GM18498 (cell line): ENCODE measurements around the gene FAM124A.
A peak's percentile ranks its signal among the peaks of the same experiment; 100 is the strongest.

Experiments used
- ATAC-seq: cut with Tn5 transposase; IDR thresholded peaks from one replicate; pipeline ENCODE4 v1.9.1; 2021; ENCODE audit warnings: mild to moderate bottlenecking, moderate library complexity; ENCODE audit not compliant: unreplicated experiment

FAM124A gene

GRCh38 chr13:51222037-51222685, at the start of gene FAM124A:
Gene FAM124A (plus strand): TSS chr13:51222398. CDS start chr13:51222502, 104 bp downstream.
- ATAC-seq, result peak; percentile 89

GRCh38 chr13:51175021-51175420, 47.2 kb upstream of the FAM124A start:
- ATAC-seq, result no peak

GRCh38 chr13:51175639-51176038, 46.6 kb upstream of the FAM124A start:
- no peak for ATAC-seq

GRCh38 chr13:51177188-51177587, 45.0 kb upstream of the FAM124A start:
- ATAC-seq, result no peak

GRCh38 chr13:51178456-51179074, 43.6 kb upstream of the FAM124A start:
- no peak for ATAC-seq

GRCh38 chr13:51179432-51179971, 42.7 kb upstream of the FAM124A start:
- no peak for ATAC-seq

GRCh38 chr13:51180853-51181511, 41.2 kb upstream of the FAM124A start:
- no peak for ATAC-seq

GRCh38 chr13:51181786-51182383, 40.3 kb upstream of the FAM124A start:
- ATAC-seq, result no peak

GRCh38 chr13:51191743-51192142, 30.5 kb upstream of the FAM124A start:
- ATAC-seq, result no peak

- no peak for ATAC-seq
Observed at GRCh38 chr13:51192348-51192747, 29.9 kb upstream of the FAM124A start.

GRCh38 chr13:51193387-51193786, 28.8 kb upstream of the FAM124A start:
- no peak for ATAC-seq

- no peak for ATAC-seq
Observed at GRCh38 chr13:51194942-51195341, 27.3 kb upstream of the FAM124A start.

- ATAC-seq, result no peak
Observed at GRCh38 chr13:51201886-51202285, 20.3 kb upstream of the FAM124A start.

- no peak for ATAC-seq
Observed at GRCh38 chr13:51202477-51203046, 19.6 kb upstream of the FAM124A start.

- no peak for ATAC-seq
Observed at GRCh38 chr13:51206584-51206983, 15.6 kb upstream of the FAM124A start.

- no peak for ATAC-seq
Observed at GRCh38 chr13:51207881-51208280, 14.3 kb upstream of the FAM124A start.

GRCh38 chr13:51208716-51209115, 13.5 kb upstream of the FAM124A start:
- no peak for ATAC-seq

GRCh38 chr13:51211910-51212309, 10.3 kb upstream of the FAM124A start:
- no peak for ATAC-seq

- ATAC-seq, result no peak
Observed at GRCh38 chr13:51212758-51213157, 9.4 kb upstream of the FAM124A start.

GRCh38 chr13:51213173-51213728, 8.9 kb upstream of the FAM124A start:
- ATAC-seq, result no peak

GRCh38 chr13:51218626-51219025, 3.6 kb upstream of the FAM124A start:
- no peak for ATAC-seq
